T-helper 2 cell treated with Interferon-gamma antibody and Interleukin-4, amounts not matched to agents 5 μg/mL and 100 μg/mL, for 36 hours (primary cell): ENCODE data around the gene BCL7A.

Experiments used
- DNase-seq: peaks from one replicate; pipeline ENCODE4 v3.0.0; 2021; ENCODE audit warnings: low spot score
- H3K27ac Mint-ChIP-seq: one replicate; pipeline ENCODE4 v1.8.0; 2021; ENCODE audit warnings: mild to moderate bottlenecking, mixed read lengths
- H3K27me3 Mint-ChIP-seq: one replicate; pipeline ENCODE4 v1.8.0; 2021; ENCODE audit warnings: low read depth, mixed read lengths
- H3K36me3 Mint-ChIP-seq: one replicate; pipeline ENCODE4 v1.8.0; 2021; ENCODE audit warnings: low read depth, mixed read lengths
- H3K4me1 Mint-ChIP-seq: one replicate; pipeline ENCODE4 v1.8.0; 2021; ENCODE audit warnings: low read depth, mixed read lengths
- H3K4me3 Mint-ChIP-seq: one replicate; pipeline ENCODE4 v1.8.0; 2022; ENCODE audit warnings: mild to moderate bottlenecking, moderate library complexity, mixed read lengths
- H3K9me3 Mint-ChIP-seq: one replicate; pipeline ENCODE4 v1.8.0; 2021; ENCODE audit warnings: mixed read lengths

Gene BCL7A

DNA sequence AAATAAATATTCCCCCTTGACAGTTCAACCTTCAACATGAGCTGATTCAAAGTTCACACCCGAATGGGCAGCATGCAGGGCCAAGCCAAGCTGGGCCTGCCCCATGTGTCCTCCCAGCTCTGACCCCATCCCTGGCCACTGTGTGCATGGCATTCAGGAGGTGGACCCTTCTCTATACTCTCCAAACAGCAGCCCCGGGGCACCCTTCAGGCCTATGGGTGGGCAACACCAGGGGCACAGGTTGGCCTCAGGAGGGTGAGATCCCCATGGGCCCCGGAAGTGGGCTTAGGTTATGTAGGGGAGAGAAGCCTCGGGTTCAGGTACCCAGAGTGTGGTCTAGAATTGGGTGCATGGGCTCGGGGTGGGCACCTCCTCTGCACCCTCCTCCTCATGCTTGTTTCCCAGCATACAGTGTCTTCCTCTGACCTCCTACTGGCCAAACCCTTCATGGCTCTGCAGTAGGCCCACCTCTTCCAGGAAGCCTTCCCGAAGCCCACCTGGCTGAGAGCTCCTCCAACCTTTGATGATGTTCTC, 31.5 kb upstream of the BCL7A start:
- no peaks in the 10 kb centered on the region for H3K36me3 Mint-ChIP-seq
- no peaks in the 10 kb centered on the region for H3K27me3 Mint-ChIP-seq
- peaks cover 8% of the 10 kb centered on the region for H3K4me1 Mint-ChIP-seq
- no peaks in the 10 kb centered on the region for H3K9me3 Mint-ChIP-seq
- no peak for DNase-seq
- H3K4me3 Mint-ChIP-seq = no peak overlapping the region
- no peak overlapping the region for H3K27ac Mint-ChIP-seq

DNA sequence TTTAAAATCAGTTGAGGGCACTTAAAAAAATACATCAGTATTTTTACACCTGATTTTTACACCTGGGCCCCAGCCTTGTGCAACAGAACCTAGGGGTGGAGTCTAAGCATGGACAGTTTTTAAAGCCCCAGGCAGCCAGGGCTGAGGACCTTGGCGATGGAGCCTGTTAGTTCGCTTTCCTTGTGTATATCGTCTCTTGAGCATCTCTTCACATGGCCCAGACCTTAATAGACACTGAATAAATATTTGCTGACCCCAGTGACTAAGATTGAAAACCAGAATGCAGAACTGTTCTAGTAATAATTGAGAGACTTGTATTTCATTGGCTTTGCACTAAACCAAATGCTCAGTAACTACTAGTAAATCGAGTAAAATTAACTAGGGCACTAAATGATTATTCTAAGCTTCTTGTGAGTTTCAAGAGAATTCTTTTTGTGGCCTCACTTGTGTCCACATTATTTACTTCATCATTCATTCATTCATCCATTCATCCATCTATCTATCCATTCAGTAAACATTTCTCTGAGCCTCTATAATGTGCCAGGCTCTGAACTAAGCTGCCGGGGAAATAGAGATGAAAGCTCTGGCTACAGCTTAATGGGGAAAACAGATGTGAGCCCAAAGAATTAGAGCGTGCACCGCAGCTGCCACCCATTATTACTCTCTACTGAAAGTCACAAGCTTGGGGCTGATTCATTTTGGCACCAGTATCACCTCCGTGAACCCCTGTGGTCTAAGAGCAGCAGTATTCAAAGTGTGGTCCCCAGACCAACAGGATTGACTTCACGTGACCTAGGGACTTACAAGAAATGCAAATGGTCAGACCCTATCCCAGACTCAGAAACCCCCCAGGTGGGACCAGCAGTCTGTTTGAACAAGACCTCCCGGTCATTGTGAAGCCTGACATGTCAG, 30.7 kb upstream of the BCL7A start:
- no peaks in the 10 kb centered on the region for H3K36me3 Mint-ChIP-seq
- no peaks in the 10 kb centered on the region for H3K9me3 Mint-ChIP-seq
- peaks cover 8% of the 10 kb centered on the region for H3K4me1 Mint-ChIP-seq
- H3K4me3 Mint-ChIP-seq = no peak overlapping the region
- no peaks in the 10 kb centered on the region for H3K27me3 Mint-ChIP-seq
- peak; percentile 31 for DNase-seq
- H3K27ac Mint-ChIP-seq = no peak overlapping the region

DNA sequence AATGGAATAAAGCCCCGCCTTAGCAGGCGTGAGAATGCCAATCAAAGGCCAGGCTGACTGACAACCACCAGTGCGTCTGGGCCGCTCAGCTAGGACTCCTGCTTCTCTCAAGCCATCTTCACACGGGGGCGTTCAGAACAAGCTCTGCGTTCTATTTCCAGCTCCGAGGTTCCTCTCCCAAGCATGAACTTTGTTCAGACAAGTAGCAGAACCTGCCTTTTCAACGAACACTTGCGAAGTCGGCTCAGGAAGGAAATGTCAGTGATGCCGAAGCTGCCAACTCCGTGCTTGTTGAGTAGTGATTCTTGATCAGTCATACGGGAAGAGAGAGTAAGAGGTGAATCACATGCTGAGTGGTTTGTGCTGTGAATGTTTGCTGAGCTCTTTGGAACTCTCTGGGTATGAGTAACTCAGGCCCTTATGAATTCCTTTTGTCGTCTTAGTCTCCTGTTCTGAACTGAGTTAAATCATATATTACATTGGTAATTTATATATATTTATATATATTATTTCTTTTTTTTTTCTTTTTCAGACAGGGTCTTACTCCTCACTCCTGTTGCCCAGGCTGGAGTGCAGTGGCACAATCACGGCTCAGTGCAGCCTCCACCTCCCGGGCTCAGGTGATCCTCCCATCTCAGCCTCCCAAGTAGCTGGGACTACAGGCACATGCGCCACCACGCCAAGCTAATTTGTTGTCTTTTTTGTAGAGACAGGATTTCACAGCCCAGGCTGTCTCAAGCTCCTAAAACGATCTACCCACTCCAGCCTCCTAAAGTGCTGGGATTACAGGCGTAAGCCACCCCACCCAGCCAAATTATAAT, 29.4 kb upstream of the BCL7A start:
- Mint-ChIP-seq H3K36me3 (no peaks in the 10 kb centered on the region), H3K4me3 (no peak overlapping the region), H3K4me1 (peaks cover 8% of the 10 kb centered on the region), H3K9me3 (no peaks in the 10 kb centered on the region), H3K27me3 (peaks cover 5% of the 10 kb centered on the region), H3K27ac (peak overlapping the region; percentile 41)
- peak; percentile 78 for DNase-seq

DNA sequence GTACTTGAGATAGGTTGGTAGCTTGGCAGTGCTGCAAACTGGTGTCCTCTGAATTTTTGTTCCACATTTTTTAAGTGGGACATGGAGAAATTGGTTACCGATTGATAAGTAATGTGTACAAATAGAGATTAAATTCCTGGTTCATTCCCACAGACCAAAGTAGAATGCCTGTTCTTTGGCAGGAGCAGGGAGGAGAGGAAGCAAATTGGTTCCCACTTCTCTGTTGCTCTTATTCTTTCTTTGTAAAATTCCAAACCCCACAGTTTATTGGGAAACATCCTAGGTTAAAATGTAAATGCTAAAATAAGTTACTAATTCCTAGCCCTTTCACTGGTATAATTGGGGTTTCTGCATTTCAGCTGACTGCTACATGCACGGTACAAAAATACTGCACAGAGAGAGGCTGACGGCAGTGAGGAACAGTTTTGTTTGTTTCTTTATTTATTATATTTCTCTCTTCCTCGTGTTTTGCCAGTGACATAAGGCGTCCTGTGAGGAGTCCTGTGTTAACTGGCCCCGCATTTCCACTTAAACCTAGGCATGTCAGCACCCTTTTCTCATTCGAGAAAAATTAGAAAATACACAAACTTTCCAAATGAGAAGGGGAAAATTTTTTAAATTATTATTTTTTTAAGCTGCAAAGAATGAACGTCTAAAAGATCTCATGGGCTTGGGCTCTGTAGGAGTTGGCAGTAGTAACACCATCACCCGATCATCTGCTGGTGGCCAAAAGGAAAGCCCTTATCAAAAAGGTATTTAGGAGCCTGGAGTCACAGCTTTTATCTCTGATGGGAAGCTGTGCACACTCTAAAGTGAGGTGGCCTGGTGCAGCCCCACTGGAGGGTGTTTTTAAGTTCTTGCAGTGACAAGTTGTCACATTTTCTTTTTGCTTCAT, 25.4 kb upstream of the BCL7A start:
- Mint-ChIP-seq H3K4me3 (no peak overlapping the region), H3K36me3 (no peaks in the 10 kb centered on the region), H3K27ac (no peak overlapping the region), H3K4me1 (peaks cover 6% of the 10 kb centered on the region), H3K27me3 (peaks cover 5% of the 10 kb centered on the region), H3K9me3 (no peaks in the 10 kb centered on the region)
- no peak for DNase-seq

GRCh38 chr12:121996945-121997612, 24.6 kb upstream of the BCL7A start:
- no peak overlapping the region for H3K27ac Mint-ChIP-seq
- H3K4me1 Mint-ChIP-seq = peaks cover 2% of the 10 kb centered on the region
- H3K9me3 Mint-ChIP-seq = no peaks in the 10 kb centered on the region
- peaks cover 5% of the 10 kb centered on the region for H3K27me3 Mint-ChIP-seq
- no peak overlapping the region for H3K4me3 Mint-ChIP-seq
- H3K36me3 Mint-ChIP-seq = no peaks in the 10 kb centered on the region
- DNase-seq = no peak

GRCh38 chr12:122001466-122002209, 20.0 kb upstream of the BCL7A start:
- peaks cover 18% of the 10 kb centered on the region for H3K27me3 Mint-ChIP-seq
- H3K4me1 Mint-ChIP-seq = peaks cover 6% of the 10 kb centered on the region
- no peaks in the 10 kb centered on the region for H3K36me3 Mint-ChIP-seq
- H3K4me3 Mint-ChIP-seq = no peak overlapping the region
- H3K9me3 Mint-ChIP-seq = no peaks in the 10 kb centered on the region
- DNase-seq = no peak
- no peak overlapping the region for H3K27ac Mint-ChIP-seq

GRCh38 chr12:122003651-122004611, 17.8 kb upstream of the BCL7A start:
- H3K36me3 Mint-ChIP-seq = no peaks in the 10 kb centered on the region
- no peaks in the 10 kb centered on the region for H3K9me3 Mint-ChIP-seq
- no peak overlapping the region for H3K4me3 Mint-ChIP-seq
- no peak for DNase-seq
- peaks cover 16% of the 10 kb centered on the region for H3K27me3 Mint-ChIP-seq
- peaks cover 13% of the 10 kb centered on the region for H3K4me1 Mint-ChIP-seq
- no peak overlapping the region for H3K27ac Mint-ChIP-seq

GRCh38 chr12:122004633-122005071, 17.0 kb upstream of the BCL7A start:
- Mint-ChIP-seq H3K4me3 (no peak overlapping the region), H3K27me3 (peaks cover 16% of the 10 kb centered on the region), H3K27ac (no peak overlapping the region), H3K9me3 (no peaks in the 10 kb centered on the region), H3K36me3 (no peaks in the 10 kb centered on the region), H3K4me1 (peaks cover 13% of the 10 kb centered on the region)
- no peak for DNase-seq

GRCh38 chr12:122005252-122005776, 16.4 kb upstream of the BCL7A start:
- H3K4me3 Mint-ChIP-seq = no peak overlapping the region
- H3K4me1 Mint-ChIP-seq = peaks cover 13% of the 10 kb centered on the region
- H3K27me3 Mint-ChIP-seq = peaks cover 16% of the 10 kb centered on the region
- H3K27ac Mint-ChIP-seq = no peak overlapping the region
- no peak for DNase-seq
- H3K9me3 Mint-ChIP-seq = no peaks in the 10 kb centered on the region
- no peaks in the 10 kb centered on the region for H3K36me3 Mint-ChIP-seq

DNA sequence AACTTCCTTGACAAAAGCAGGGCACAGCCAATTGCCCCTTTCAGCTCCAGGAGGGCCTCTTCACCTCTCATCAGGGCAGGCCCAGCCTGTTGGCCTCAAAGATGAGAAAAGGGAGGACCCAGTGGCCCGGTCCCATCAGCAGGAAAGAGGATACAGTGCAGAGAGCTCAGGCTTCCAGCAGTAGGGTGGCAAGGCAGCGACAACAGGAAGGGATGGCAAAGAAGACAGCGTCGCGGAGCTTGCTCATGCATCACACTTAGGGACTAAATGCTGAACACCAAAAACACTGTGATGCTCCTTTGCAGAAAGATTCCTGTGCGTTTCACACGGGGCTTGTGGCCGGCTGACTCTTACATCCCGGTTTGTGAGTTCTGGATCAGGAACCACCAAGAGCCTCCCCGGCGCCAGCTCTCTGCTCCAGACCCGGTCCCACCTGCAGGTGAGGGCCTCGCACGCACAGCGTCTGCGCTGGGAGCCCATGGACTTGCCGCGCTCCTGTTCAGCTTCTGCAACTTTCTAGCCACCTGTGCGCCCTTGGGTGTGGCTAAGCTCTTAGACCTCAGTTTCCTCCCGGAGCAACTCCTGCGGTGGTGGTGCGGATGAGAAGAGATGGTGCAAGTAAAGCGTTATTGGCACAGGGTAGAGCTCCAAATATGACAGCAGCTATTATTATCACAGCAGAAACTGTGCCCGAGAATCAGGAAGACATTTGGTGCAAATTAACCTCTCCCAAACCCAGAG, 15.3 kb upstream of the BCL7A start:
- no peak for DNase-seq
- Mint-ChIP-seq H3K27me3 (peaks cover 16% of the 10 kb centered on the region), H3K9me3 (no peaks in the 10 kb centered on the region), H3K27ac (peak overlapping the region; percentile 67), H3K4me3 (peak overlapping the region; percentile 65), H3K4me1 (peaks cover 13% of the 10 kb centered on the region), H3K36me3 (no peaks in the 10 kb centered on the region)

GRCh38 chr12:122009741-122010140, 11.9 kb upstream of the BCL7A start:
- no peaks in the 10 kb centered on the region for H3K9me3 Mint-ChIP-seq
- no peaks in the 10 kb centered on the region for H3K36me3 Mint-ChIP-seq
- peaks cover 13% of the 10 kb centered on the region for H3K4me1 Mint-ChIP-seq
- DNase-seq = no peak
- peaks cover 7% of the 10 kb centered on the region for H3K27me3 Mint-ChIP-seq
- no peak overlapping the region for H3K4me3 Mint-ChIP-seq
- no peak overlapping the region for H3K27ac Mint-ChIP-seq
